Activated naive CD4-positive, alpha-beta T cell treated with anti-CD3 and anti-CD28 coated beads for 36 hours (primary cell): ENCODE measurements around the gene RNGTT. TPM values are rescaled to one million over a fixed set of nuclear protein-coding genes. Genes with fewer than 3 reads are reported as not detected.

Experiments
- CTCF ChIA-PET: fragments of 350-600 bp; sonication (Branson Sonifier 250); formaldehyde crosslinking; loops from one replicate; lab custom pipeline; 2021; ENCODE audit warnings: antibody characterized with exemption; lab: Charles Lee
- DNase-seq: peaks from one replicate; pipeline ENCODE4 v3.0.0-alpha.2; 2020
- H3K27ac Mint-ChIP-seq: one replicate; pipeline ENCODE4 v1.8.0; 2021; ENCODE audit warnings: mild to moderate bottlenecking, mixed read lengths
- H3K27me3 Mint-ChIP-seq: one replicate; pipeline ENCODE4 v1.8.0; 2021; ENCODE audit warnings: low read depth, mixed read lengths
- H3K36me3 Mint-ChIP-seq: one replicate; pipeline ENCODE4 v1.8.0; 2021; ENCODE audit warnings: low read depth, mixed read lengths
- H3K4me1 Mint-ChIP-seq: one replicate; pipeline ENCODE4 v1.8.0; 2021; ENCODE audit warnings: low read depth, mixed read lengths
- H3K4me3 Mint-ChIP-seq: one replicate; pipeline ENCODE4 v1.8.0; 2021; ENCODE audit warnings: mild to moderate bottlenecking, moderate library complexity, mixed read lengths
- H3K9me3 Mint-ChIP-seq: one replicate; pipeline ENCODE4 v1.8.0; 2021; ENCODE audit warnings: mixed read lengths
- intact Hi-C: fragments of 100-400 bp; cut with micrococcal nuclease; formaldehyde crosslinking; loops from one replicate; pipeline ENCODE4 v1.15.1; 2023
- total RNA-seq, 2 experiments: library from RNA; stranded (reverse); gene quantifications; one replicate each; pipeline ENCODE4 v1.2.3, GENCODE V29; 2021

Gene RNGTT
- 10 to 100 TPM; 21.7 to 23.5 TPM for total RNA-seq

DNA sequence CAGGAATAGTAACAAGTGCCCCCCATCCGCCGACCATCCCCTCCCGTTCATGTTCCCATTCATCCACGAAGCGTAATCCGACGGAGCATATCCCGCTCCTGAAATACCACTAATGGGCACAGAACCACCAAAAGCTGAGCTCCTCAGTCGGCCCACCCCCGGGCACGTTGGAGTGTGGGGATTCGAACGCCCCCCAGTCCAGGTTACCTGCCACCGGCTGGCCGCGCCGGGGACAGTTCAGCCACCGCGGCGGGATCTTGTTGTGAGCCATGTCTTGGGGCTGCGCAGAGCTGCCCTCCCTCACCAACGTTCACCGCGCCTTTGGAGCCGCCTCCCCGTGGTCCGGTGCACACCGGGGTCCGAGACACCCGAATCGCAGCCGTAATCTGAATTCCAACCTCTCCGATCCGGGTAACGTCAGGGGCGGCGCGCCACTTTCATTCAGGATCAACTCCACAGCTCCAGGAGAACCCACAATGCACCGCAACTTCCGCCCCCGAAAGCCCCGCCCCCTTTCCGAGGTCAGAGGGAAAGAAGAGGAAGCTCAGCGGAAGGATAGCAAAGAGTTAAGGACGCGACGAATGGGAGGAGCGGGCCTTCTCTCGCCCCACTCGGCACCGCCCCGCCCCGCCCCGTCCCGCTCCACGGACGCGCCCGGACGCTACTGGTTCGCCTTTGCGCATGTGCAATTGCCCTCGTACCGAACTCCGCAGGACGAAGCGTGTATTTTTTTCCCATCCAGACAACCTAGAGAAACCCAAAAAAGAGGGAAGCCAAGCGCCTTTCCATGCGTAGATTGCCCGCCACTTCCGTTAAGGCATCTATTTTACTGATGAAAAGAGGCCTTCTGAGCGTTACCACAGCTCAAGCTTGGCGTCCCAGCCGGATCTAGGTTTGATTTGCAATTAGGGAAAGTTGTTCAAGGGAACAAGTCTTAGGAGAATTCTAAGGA, at the start of gene RNGTT:
RNGTT (minus strand) TSS at position 480 of the 952 bp plus-strand sequence; CDS start at position 271, 209 bp downstream.
- Mint-ChIP-seq H3K9me3 (peaks cover 2% of the 10 kb centered on the region), H3K4me3 (peak within 1 kb of the TSS; percentile 99), H3K36me3 (peaks cover 3% of the 10 kb centered on the region), H3K27me3 (no peaks in the 10 kb centered on the region), H3K4me1 (peaks cover 34% of the 10 kb centered on the region), H3K27ac (peak within 1 kb of the TSS; percentile 87)
- peak; percentile 99 for DNase-seq
- CTCF ChIA-PET: interaction anchor here (1.0 to 1.5 kb wide), 3 partner anchors 9 to 116 kb away, joined by 3 to 6 read pairs (median 4); no protein-coding TSS in a partner anchor
- intact Hi-C loops: loop anchor here (1.0 to 10.0 kb wide), 8 partner anchors 19 to 1624 kb away; partner anchors contain the start of genes AKIRIN2, CASP8AP2, MAP3K7 and PNRC1

DNA sequence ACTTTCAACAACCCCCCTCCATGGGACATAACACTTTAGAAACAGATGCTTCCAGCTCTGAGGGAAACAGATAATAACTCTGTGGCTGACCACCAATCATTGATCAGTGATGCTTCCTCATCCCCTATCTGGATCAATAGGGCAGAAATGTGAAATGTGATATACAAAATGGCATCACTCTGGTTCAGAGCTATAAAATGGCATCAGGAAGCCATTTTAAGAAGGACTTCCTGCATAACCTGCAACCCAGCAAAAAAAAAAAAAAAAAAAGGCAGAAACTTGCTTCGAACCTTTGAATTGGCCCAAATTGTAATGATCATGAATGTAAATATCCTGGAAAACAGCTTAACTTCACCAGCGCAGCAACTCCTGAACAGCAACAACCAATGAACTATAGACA, 48.0 kb upstream of the RNGTT start:
- intact Hi-C loops: no loop called here
- no peak overlapping the region for H3K27ac Mint-ChIP-seq
- peaks cover 7% of the 10 kb centered on the region for H3K4me1 Mint-ChIP-seq
- H3K27me3 Mint-ChIP-seq: no peaks in the 10 kb centered on the region
- CTCF ChIA-PET: interaction anchor here (0.7 to 1.3 kb wide), 2 partner anchors 10 to 68 kb away, joined by 4 to 6 read pairs; no protein-coding TSS in a partner anchor
- no peaks in the 10 kb centered on the region for H3K36me3 Mint-ChIP-seq
- H3K4me3 Mint-ChIP-seq: no peak overlapping the region
- no peak for DNase-seq
- peaks cover 3% of the 10 kb centered on the region for H3K9me3 Mint-ChIP-seq

DNA sequence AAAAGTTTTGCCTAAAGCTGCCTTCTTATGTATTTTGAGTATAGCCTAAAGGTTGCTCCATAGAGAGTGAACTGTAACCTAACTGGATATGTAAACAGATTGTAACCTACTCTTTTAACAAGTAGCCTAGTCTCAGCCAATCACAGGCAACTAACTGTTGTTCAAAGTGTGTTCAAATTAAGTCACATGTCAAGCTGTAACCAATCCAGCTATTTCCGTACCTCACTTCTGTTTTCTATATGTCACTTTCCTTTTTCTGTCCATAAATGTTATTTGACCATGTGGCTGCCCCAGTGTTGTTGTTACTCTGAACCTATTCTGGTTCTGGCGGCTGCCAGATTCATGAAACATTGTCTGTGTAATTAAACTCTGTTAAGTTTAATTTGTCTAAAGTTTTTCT, 47.4 kb upstream of the RNGTT start:
- Mint-ChIP-seq H3K4me1 (peaks cover 7% of the 10 kb centered on the region), H3K27me3 (no peaks in the 10 kb centered on the region), H3K4me3 (no peak overlapping the region), H3K27ac (no peak overlapping the region), H3K9me3 (no peaks in the 10 kb centered on the region), H3K36me3 (no peaks in the 10 kb centered on the region)
- CTCF ChIA-PET: interaction anchor here (0.5 to 1.3 kb wide), 3 partner anchors 11 to 110 kb away, joined by 3 to 6 read pairs (median 4); no protein-coding TSS in a partner anchor
- intact Hi-C loops: no loop called here
- no peak for DNase-seq

DNA sequence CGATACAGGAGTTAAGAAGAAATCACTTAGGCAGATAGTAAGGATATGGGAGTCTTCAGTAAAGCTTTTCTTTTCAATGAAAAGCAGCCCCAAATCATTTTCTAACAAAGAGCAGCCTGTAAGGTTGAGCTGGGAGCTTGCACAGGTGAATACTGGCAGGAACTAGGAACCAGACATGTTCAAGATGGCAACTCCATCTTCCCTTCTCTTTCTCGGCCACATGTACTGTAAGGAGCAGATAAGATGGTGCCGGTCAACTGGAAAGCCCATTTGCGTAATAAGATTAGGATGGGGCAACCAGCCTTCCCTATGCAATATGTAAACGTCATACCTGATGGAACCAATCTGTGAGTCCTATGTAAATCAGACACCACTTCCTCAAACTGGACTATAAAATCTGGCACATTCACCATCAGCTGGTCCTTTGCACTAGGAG, 46.2 kb upstream of the RNGTT start:
- intact Hi-C loops: no loop called here
- H3K9me3 Mint-ChIP-seq: no peaks in the 10 kb centered on the region
- H3K36me3 Mint-ChIP-seq: no peaks in the 10 kb centered on the region
- H3K4me3 Mint-ChIP-seq: no peak overlapping the region
- no peaks in the 10 kb centered on the region for H3K27me3 Mint-ChIP-seq
- no peak overlapping the region for H3K27ac Mint-ChIP-seq
- CTCF ChIA-PET: interaction anchor here (0.6 kb wide), 1 partner anchor 22 kb away, joined by 7 read pairs; no protein-coding TSS in a partner anchor
- no peak for DNase-seq
- peaks cover 7% of the 10 kb centered on the region for H3K4me1 Mint-ChIP-seq

DNA sequence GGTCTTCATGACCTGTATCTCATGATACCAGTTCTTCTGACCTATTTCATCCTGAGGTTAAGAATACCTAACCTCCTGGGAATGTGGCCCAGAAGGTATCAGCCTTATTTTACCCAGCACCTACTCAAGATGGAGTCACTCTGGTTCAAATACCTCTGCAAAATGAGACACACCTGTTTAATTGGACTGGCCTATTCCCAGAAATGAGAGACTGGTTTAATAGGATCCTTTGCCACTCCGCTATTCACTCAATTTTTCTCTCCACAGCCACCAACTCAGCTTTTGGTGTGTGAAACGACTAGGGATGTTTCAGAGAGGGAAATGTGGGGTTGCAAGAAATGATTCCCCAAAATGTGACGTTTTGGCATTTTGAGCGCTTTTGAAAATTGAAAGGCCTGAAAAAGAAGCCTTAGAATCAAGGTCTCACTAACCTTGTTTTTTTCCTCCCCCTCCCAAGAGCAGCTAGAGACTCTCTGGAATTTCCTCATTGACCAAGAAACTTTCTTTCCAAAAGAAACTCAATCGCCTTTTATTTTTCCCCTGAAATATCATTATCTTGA, 45.5 kb upstream of the RNGTT start:
- Mint-ChIP-seq H3K27ac (no peak overlapping the region), H3K4me3 (no peak overlapping the region), H3K4me1 (peaks cover 7% of the 10 kb centered on the region), H3K9me3 (no peaks in the 10 kb centered on the region), H3K36me3 (no peaks in the 10 kb centered on the region), H3K27me3 (no peaks in the 10 kb centered on the region)
- no peak for DNase-seq
- CTCF ChIA-PET: no interaction called here
- intact Hi-C loops: no loop called here

DNA sequence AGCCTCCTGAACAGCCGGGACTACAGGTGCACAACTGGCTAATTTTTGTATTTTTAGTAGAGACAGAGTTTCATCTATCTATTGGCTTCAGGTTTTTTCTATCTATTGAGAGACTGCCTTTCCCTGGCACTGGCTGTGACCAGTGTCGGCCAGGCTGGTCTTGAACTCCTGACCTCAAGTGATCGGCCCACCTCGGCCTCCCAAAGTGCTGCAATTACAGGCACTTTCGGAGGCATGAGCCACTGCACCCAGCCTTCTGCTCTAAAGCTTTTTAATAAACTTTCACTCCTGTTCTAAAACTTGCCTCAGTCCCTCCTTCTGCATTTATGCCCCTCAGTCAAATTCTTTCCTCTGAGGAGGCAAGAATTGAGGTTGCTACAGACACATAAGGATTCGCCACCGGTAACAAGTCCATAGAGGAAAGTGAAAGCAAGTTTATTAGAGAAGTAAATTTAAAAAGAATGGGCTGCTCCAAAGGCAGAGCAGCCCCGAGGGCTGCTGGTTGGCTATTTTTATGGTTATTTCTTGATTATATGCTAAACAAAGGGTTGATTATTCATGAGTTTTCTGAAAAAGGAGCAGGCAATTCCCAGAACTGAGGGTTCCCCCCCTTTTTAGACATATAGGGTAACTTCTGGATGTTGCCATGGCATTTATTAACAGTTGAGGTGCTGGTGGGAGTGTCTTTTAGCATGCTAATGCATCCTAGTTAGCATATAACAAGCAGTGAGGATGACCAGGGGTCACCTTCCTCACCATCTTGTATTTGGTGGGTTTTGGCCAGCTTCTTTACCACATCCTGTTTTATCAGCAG, 44.8 kb upstream of the RNGTT start:
- Mint-ChIP-seq H3K9me3 (no peaks in the 10 kb centered on the region), H3K4me1 (peaks cover 7% of the 10 kb centered on the region), H3K27me3 (no peaks in the 10 kb centered on the region), H3K4me3 (no peak overlapping the region), H3K36me3 (no peaks in the 10 kb centered on the region), H3K27ac (no peak overlapping the region)
- no peak for DNase-seq
- intact Hi-C loops: no loop called here
- CTCF ChIA-PET: no interaction called here

DNA sequence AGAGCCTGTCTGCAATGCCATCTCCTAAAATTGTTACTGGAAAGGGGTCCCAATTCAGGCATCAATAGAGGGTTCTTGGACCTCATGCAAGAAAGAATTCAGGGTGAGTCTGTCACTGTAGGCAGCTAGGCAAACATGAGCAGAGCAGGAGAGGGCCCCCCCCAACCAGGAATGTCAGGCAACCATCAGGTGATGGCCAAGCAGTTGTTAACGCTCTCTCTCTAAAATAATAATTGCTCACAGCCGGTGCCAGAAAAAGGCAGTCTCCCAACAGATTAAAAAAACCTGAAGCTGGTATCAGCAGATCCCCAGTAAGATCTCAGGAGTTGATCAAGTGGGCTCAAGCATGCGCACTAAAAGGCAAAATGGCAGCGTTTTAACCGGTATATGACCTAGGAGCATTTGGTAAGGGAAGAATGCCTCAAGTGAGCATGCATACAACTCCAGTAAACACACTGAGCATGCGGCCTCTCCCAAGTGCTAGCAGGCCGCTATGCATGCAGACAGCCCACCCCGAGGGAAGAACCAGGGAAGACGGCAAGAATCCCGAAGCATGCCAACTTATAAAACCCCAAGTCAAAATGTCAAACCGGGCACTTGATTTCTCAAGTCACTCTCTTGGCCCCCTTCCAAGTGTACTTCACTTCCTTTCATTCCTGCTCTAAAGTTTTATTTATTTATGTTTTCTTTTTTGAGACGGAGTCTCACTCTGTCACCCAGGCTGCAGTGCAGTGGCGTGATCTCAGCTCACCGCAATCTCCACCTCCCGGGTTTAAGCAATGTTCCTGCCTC, 44.0 kb upstream of the RNGTT start:
- H3K4me1 Mint-ChIP-seq: peaks cover 7% of the 10 kb centered on the region
- no peaks in the 10 kb centered on the region for H3K27me3 Mint-ChIP-seq
- intact Hi-C loops: no loop called here
- H3K9me3 Mint-ChIP-seq: no peaks in the 10 kb centered on the region
- no peak overlapping the region for H3K27ac Mint-ChIP-seq
- CTCF ChIA-PET: no interaction called here
- no peak overlapping the region for H3K4me3 Mint-ChIP-seq
- DNase-seq: no peak
- no peaks in the 10 kb centered on the region for H3K36me3 Mint-ChIP-seq

DNA sequence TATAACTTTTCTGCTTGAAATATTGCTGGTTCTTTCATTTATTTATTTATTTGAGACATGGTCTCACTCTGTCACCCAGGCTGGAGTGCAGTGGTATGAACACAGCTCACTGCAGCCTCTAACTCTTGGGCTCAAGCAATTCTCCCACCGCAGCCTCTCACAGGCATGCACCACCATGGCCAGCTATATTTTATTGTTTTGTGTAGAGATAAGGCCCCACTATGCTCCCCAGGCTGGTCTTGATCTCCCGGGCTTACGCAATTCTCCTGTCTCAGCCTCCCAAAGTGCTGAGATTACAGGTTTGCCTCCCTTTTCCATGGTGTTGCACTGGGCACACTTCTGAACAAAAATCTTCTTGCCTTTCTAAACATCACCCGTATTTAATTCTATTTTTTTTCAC, 39.1 kb upstream of the RNGTT start:
- intact Hi-C loops: no loop called here
- CTCF ChIA-PET: no interaction called here
- DNase-seq: no peak
- Mint-ChIP-seq H3K27me3 (no peaks in the 10 kb centered on the region), H3K9me3 (no peaks in the 10 kb centered on the region), H3K4me3 (no peak overlapping the region), H3K4me1 (peaks cover 3% of the 10 kb centered on the region), H3K36me3 (no peaks in the 10 kb centered on the region), H3K27ac (no peak overlapping the region)

DNA sequence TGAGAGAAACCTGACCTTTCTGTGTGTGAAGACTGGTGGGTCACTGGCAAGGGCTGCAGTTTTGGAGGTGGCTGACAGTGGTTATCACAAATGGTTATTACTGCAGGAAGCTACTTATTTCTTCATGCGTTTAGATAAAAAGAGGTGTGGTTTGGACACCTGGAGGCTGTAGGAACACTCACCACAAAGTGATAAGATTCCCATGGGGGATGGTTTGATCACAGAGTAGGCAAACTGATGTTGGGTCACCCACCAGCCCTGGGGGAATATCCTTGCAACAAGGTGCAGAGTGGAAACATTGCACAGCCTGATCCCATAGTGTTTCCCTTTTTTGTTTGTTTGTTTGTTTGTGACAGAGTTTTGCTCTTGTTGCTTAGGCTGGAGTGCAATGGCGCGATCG, 33.9 kb upstream of the RNGTT start:
- H3K27ac Mint-ChIP-seq: no peak overlapping the region
- intact Hi-C loops: no loop called here
- CTCF ChIA-PET: no interaction called here
- H3K27me3 Mint-ChIP-seq: no peaks in the 10 kb centered on the region
- DNase-seq: no peak
- H3K4me1 Mint-ChIP-seq: no peaks in the 10 kb centered on the region
- no peak overlapping the region for H3K4me3 Mint-ChIP-seq
- H3K36me3 Mint-ChIP-seq: no peaks in the 10 kb centered on the region
- H3K9me3 Mint-ChIP-seq: no peaks in the 10 kb centered on the region

DNA sequence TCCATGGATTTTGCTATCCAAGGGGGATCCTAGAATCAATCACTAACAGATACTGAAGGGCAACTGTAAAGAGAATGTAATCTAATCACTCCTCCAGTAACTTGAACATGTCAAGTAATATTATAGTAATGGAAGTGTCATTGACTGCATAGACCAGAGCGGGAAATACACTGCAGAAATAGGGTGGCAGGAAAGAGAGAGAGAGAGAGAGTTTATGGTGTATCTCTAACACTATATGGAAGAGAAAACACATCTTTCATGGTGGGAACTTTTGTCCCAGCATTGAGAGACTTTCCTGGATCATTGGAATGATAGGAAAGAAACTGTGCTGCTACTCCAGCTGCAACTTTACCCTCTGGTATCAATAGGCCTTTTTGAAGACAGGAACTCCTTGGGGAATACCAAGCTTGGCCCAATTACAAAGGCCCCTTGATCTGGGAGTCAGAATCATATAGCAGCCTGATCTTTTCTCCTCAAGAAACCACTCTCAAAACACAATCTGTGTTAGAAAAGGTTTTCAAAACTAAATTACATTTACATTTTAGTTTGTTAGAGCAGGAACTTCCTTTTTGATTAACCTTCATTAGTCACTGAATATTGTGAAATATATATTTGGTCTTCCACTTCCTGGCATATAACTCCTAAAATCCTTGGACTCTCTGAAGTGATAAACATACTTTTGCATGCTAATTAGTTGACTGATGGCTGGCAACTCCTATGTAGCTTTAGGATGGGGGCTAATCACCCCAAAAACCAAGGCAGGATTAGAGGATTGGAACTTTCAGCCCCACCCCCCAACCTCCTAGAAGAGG, 29.5 kb upstream of the RNGTT start:
- Mint-ChIP-seq H3K9me3 (no peaks in the 10 kb centered on the region), H3K27ac (no peak overlapping the region), H3K36me3 (no peaks in the 10 kb centered on the region), H3K27me3 (no peaks in the 10 kb centered on the region), H3K4me3 (no peak overlapping the region), H3K4me1 (no peaks in the 10 kb centered on the region)
- DNase-seq: no peak
- intact Hi-C loops: no loop called here
- CTCF ChIA-PET: interaction anchor here (0.6 to 4.0 kb wide), 3 partner anchors 9 to 654 kb away, joined by 3 to 18 read pairs (median 4); no protein-coding TSS in a partner anchor

DNA sequence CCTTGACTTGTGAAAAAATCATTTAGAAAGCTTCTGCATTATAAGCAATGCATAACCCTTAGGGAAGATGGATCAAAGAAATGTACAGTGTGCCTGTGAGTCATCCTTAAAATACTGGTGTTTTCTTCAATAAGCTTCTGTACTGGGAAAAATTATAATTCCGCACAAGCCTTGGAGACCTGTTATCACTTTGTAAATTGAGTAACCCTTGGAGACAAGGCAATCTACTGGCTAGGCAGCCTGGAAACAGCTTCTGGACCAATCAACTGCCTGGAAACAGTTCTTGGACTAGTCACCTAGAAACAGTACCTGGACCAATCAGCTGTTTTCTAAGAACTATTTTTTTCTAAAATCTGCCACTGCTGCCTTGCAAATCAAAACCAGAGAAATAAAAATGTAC, 25.8 kb upstream of the RNGTT start:
- Mint-ChIP-seq H3K4me1 (no peaks in the 10 kb centered on the region), H3K36me3 (no peaks in the 10 kb centered on the region), H3K4me3 (no peak overlapping the region), H3K9me3 (no peaks in the 10 kb centered on the region), H3K27ac (no peak overlapping the region), H3K27me3 (no peaks in the 10 kb centered on the region)
- intact Hi-C loops: no loop called here
- CTCF ChIA-PET: no interaction called here
- no peak for DNase-seq
